Left colon (tissue), 2 donors: ENCODE results near the gene FGF7. TPM values are rescaled to one million over a fixed set of nuclear protein-coding genes. Genes with fewer than 3 reads are reported as not detected.
"Not testable (repeated sequence)": the region's sequence is repeated elsewhere in the genome, so short reads cannot be mapped to it uniquely, and the experiment has no call there.

Source experiments
- ATAC-seq: fragments of 200-7000 bp; cut with Tn5 transposase; one replicate; pipeline ENCODE4 v1.9.1; 2020; ENCODE audit warnings: mild to moderate bottlenecking, moderate library complexity
- DNase-seq, 2 donors: peaks; one replicate each; pipeline ENCODE4 v3.0.0-alpha.2; 2020
- intact Hi-C, 2 donors: fragments of 100-400 bp; cut with DNase I in 1 of 2; cut with micrococcal nuclease in 1 of 2; formaldehyde crosslinking; loops; one replicate each; pipeline versions ENCODE4 v1.11.2 to v1.14.0; 2022; cut with DNase I, micrococcal nuclease
- long read RNA-seq: library from polyadenylated mRNA; unstranded; transcript quantifications from one replicate; pipeline ENCODE4 v2.0.0, GENCODE V29; 2021
- total RNA-seq, 2 donors: library from RNA; stranded (reverse); fragmentation: NEBNext Ultra II Directional; extraction: Animal tissue kit (Norgen Biotek cat#: 25700); gene quantifications; one replicate each; pipeline ENCODE4 v1.2.1, GENCODE V29; 2021
- donor health status: DM: no; HTN: no; CAD: no.
- donor health status: DM: yes; HTN: yes; CAD: no.

FGF7 gene, protein sequence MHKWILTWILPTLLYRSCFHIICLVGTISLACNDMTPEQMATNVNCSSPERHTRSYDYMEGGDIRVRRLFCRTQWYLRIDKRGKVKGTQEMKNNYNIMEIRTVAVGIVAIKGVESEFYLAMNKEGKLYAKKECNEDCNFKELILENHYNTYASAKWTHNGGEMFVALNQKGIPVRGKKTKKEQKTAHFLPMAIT
- total RNA-seq = 10 to 100 TPM in 1 of 2 donors, 1 to 10 TPM in 1; 4.5 to 11.0 TPM
- long read RNA-seq, full-length matches to known transcripts = 1 of 3 reads
- long read RNA-seq, partial matches to known transcripts = 2 of 3 reads
- long read RNA-seq, other reads (novel, unspliced or antisense) = 0 of 3 reads

DNA sequence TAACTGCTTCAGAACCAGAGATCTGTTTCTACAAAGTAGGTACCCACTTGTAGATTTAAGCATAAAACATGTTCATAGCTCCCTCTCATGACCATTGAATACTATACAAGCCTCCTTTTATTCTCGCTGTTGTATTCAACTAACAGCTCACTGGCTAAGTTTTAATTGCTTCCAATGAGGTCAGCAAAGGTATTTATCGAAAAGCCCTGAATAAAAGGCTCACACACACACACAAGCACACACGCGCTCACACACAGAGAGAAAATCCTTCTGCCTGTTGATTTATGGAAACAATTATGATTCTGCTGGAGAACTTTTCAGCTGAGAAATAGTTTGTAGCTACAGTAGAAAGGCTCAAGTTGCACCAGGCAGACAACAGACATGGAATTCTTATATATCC is at the start of gene FGF7:
FGF7 (plus strand) TSS at position 222 of the 400 bp plus-strand sequence. CDS start 1,056 bp downstream, outside the sequence.
- ATAC-seq (no peak), DNase-seq (no peak)
- intact Hi-C loops = loop anchor here in 1 of 2 donors (5.0 to 10.0 kb wide), 3 partner anchors 186 to 582 kb away; partner anchors contain the start of genes DTWD1 and FAM227B

DNA sequence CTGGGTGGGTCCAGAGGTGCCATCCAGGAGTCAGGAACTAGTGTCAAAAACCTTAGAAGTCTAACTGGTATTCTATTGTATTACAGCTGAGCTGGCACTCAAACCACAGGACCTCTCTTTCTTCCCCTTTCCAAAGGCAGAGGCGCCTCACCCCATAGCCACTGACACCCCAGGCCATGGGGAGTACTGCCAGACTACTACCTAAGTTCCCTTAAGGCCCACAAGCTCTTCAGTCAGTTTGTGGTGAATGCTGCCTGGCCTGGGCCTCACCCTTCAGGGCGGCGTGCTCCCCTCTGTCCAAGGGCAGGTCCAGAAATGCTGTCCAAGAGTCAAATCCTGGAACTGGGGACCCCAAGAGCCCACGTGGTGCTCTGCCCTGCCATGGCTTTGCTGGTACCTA is 43.0 kb upstream of the FGF7 start:
- ATAC-seq (no peak), DNase-seq (no peak)
- intact Hi-C loops = no loop called here

DNA sequence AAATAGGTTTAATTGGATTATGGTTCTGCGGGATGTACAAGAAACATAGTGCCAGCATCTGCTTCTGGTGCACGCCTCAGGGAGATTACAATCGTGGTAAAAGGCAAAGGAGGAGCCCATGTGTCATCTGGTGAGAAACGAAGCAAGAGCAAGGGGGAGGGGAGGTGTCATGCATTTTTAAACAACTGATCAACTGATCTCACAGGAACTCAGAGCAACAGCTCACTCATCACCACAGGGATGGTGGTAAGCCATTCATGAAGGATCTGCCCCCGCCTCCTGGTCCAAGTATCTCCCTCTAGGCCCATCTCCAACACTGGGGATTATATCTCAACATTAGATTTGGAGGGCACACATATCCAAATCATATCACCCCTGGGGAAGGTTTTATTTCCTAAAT is 42.1 kb upstream of the FGF7 start:
- ATAC-seq (no peak), DNase-seq (no peak)
- intact Hi-C loops = no loop called here

DNA sequence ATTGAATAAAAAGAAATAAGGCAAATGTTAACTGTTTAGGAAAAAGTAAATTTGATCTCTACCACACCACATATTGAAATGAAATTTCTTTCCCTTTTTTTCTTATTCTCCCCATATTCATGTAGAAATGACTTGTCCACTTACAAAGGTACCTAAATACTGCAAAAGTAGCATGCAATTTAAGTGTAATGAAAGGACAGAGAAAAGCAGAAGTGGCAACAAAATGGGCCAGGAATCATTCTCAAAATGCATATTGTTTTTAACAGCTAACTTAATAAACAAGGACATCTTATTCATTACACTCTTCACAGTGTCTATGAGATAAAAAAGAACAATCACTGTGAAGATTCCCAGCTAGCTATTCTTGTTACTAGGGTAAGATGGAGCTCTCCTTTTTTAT is 40.6 kb upstream of the FGF7 start:
- intact Hi-C loops = no loop called here
- no peak for DNase-seq
- ATAC-seq = no peak

DNA sequence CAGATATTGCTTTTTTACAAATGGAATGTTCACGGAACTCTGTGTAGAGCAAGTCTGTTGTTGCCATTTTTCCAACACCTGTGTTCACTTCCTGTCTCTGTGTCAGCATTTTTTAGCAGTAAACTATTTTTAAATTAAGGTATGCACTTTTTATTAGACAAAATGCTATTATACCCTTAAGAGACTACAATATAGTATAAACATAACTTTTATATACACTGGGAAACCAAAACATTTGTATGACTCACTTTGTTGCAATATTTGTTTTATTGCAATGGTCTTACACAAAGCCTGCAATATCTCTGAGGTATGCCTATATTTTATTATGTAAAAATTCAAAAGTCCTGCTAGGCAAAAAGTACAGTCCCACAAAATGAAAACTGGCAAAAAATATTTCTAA is 39.8 kb upstream of the FGF7 start:
- no peak for ATAC-seq
- DNase-seq = no peak
- intact Hi-C loops = no loop called here

DNA sequence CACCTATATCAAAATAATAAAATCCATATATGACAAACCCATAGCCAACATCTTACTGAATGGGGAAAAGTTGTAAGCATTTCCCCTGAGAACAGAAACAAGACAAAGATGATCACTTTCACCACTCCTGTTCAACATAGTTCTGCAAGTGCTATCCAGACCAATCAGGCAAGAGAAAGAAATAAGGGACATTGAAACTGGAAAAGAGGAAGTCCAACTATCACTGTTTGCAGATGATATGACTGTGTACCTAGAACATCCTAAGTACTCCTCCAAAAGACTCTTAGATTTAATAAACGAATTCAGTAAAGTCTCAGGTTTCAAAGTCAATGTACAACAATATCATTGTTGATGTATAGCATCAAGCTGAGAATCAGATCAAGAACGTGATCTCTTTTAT is 35.6 kb upstream of the FGF7 start:
- intact Hi-C loops = no loop called here
- DNase-seq (no peak), ATAC-seq (no peak)

DNA sequence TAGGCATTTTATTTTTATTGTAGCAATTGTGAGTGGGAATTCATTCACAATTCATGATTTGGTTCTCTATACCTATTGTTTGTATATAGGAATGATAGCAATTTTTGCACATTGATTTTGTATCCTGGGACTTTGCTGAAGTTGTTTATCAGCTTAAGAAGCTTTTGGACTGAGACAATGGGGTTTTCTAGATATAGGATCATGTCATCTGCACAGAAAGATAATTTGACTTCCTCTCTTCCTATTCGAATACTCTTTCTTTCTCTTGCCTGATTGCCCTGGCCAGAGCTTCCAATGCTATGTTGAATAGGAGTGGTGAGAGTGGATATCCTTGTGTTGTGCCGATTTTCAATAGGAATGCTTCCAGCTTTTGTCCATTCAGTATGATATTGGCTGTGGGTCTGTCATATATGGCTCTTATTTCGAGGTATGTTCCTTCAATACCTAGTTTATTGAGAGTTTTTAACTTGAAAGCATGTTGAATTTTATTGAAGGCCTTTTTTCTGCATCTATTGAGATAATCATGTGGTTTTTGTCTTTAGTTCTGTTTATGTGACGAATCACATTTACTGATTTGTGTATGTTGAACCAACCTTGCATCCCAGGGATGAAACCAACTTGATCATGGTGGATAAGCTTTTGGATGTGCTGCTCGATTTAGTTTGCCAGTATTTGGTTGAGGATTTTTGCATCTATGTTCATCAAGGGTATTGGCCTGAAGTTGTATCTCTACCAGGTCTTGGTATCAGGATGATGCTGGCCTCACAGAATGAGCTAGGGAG is 20.3 kb upstream of the FGF7 start:
- DNase-seq, intact Hi-C loops, ATAC-seq: not testable (repeated sequence)

DNA sequence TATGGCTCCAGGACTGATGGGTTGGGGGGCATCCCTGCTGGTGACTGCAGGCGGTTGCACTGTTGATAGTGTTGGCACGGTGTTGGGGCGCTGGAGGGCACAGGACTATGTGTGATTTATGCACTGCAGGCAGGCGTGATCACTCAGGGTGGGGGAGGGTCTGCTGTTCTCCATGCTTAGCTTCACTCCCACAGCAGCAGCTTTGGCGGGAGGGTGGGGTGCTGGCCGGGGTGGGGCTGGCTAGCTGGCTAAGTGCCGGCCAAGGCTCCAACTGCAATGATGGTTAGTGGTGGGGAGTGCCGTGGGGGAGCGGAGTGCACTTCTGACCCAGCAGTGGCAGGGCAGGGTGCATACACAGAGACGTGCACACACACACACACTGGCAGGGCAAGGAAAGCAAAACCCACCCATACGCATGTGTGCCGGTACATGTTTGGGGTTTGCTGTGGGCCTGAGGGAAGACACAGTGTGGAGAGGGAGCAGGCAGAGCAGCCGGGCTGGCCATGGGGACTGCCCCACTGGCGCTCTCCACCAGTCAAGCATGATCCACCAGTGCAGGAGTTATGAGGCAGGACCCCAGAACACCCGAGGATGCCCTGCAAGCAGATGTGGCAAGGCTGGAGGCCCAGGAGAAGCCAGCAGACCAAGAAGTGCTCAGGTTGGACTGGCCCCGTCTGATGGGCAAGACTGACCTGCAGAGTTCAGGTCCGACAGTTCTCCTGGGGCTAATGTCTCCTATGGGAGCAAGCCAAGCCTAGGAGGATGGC is 16.5 kb upstream of the FGF7 start:
- intact Hi-C loops = no loop called here
- no peak for ATAC-seq

DNA sequence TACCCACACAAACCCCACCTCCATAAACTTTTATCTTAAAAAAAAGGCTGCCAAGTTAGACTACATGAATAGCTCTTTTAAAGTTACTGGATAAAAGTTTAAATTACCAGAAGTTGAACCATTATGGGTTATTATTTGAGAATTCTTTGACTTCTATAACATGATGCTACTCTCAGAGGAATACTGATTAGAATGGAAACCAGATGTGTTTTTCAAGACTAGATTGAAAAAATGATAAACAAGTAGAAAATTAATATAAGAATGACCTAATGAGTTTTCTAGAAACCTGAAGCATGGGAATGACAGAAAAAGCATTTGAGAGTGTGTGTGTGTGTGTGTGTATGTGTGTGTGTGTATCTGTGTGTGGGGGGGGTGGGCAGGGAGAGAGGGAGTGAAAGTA is 12.4 kb upstream of the FGF7 start:
- intact Hi-C loops = no loop called here
- DNase-seq (no peak), ATAC-seq (no peak)

More for the DNA sequence above, 16.5 kb upstream of the FGF7 start:
- no peak for DNase-seq

DNA sequence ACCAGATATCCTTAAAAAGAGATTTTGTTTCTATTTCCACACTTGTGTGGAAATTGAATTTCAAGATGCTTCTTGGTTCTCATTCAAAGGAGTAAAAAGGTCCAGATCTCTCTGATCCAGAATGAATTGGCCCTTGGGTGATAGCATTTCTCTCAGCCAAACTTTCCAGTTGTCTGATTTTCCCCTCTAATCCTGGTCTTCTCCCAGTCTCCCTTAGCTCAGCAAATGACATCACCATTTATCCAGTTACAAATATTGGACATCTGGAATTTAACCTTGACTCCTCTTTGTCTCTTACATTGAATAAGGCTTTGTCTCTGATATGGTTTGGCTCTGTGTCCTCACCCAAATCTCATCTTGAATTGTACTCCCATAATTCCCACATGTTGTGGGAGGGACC is 10.2 kb upstream of the FGF7 start:
- no peak for ATAC-seq
- no peak for DNase-seq
- intact Hi-C loops = no loop called here

DNA sequence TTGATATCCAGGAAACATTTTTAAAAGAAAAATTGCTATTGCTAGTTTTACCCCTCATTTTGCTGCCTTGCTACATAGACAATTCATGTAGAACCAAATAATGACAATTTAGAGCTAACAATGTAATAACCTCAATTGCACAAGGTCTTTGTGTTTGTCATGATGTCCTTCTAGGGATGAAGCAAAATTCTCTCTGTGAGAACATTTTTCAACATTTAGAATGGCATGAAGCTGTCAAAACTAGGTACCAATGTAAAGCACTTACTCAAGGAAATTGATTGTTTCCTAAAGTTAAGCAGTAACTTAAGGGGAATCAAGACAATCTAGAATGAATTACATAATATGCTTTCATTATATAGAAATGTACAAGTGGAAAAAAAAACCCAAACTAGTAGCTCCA is 7.9 kb upstream of the FGF7 start:
- no peak for DNase-seq
- no peak for ATAC-seq
- intact Hi-C loops = no loop called here

DNA sequence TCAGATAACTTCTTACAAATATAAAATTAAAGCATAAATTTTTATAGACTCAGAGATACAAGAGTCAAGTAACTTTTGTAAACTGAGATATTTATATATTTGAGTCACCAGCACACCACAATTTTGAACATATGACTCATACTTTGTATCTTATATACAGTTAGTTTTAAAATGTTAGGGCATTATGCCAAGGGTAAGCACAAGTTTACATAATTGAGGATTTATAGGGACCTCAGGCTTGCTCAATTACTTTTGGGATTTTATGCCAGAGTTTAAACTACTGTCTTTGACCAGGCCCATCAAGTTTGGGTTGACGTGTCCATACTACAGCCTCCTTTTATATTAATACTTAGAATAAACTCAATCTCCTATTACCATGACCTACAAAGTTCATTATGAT is 7.4 kb upstream of the FGF7 start:
- DNase-seq = no peak
- ATAC-seq = no peak
- intact Hi-C loops = no loop called here

DNA sequence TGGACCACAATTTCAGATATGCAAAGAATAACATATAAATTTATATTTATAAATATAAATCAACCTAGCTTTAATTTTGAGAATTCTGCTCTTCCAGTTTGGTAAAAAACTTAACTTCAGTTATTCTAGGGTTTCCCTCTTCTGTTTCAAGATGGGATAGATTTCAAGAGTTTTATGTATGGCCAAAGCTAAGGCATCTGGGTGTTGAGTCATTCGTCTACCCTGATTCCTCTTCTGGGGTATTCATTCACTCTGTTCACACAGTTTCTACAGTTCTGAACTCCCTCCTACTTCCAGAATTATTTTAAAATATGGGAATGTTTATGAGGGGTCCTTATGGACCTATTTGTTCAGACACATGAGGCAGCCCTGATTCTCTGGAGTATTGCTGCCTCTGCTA is 4.2 kb upstream of the FGF7 start:
- intact Hi-C loops = no loop called here
- ATAC-seq (no peak), DNase-seq (no peak)

DNA sequence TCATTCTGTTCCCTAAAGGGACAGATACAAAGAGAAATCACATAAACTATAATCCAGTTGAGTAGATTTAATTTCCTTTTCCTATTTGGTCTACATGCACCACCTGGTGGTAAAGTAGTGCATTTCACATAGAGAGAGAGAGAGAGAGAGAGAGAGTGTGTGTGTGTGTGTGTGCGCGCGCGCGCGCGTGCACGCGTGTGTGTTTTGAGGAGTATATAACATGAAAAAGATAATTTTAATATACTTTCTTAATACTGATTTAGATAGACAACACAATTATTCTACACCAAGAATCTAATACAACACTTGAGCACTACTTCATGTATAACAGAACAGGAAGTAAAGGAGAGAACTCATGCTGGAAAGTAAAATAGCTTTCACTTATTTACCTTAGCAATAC is 1.1 kb upstream of the FGF7 start:
- DNase-seq (peak in 1 of 2 donors; percentile 54), ATAC-seq (peak; percentile 72)
- intact Hi-C loops = loop anchor here in 1 of 2 donors (5.0 to 10.0 kb wide), 3 partner anchors 185 to 583 kb away; partner anchors contain the start of genes DTWD1 and FAM227B

DNA sequence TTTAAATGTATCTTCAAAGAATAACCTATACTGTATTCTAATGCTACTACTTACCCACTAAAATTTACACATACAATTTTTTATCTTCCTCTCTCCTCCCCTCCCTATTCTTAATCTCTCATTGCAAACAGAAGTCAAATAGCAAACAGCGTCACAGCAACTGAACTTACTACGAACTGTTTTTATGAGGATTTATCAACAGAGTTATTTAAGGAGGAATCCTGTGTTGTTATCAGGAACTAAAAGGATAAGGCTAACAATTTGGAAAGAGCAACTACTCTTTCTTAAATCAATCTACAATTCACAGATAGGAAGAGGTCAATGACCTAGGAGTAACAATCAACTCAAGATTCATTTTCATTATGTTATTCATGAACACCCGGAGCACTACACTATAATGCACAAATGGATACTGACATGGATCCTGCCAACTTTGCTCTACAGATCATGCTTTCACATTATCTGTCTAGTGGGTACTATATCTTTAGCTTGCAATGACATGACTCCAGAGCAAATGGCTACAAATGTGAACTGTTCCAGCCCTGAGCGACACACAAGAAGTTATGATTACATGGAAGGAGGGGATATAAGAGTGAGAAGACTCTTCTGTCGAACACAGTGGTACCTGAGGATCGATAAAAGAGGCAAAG is 984 bp downstream of the FGF7 start:
- DNase-seq = no peak
- ATAC-seq = no peak

DNA sequence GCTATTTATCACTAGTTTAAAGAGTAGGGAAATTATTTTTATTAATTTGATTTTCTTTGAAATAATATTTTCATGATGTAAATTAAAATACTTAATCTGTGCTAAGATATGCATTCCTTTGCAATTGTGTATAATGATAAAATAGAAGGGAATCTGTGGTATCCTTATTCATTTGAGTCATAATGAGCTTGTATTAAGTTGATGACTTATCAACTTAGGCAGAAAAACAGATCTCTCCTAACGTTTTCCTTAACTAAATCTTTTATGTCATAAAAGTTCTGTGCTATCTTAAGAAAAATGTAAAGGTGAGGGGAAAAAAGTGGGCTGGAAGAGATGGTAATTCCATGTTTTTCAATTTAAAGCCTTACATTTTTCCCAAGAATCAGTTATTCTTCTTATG is 1.9 kb downstream of the FGF7 start:
- intact Hi-C loops = loop anchor here in 1 of 2 donors (5.0 to 10.0 kb wide), 4 partner anchors 188 to 627 kb away; partner anchors contain the start of genes DTWD1 and FAM227B
- ATAC-seq (no peak), DNase-seq (no peak)

More for the DNA sequence above, 984 bp downstream of the FGF7 start:
- intact Hi-C loops = loop anchor here in 1 of 2 donors (5.0 to 10.0 kb wide), 3 partner anchors 187 to 581 kb away; partner anchors contain the start of genes DTWD1 and FAM227B

DNA sequence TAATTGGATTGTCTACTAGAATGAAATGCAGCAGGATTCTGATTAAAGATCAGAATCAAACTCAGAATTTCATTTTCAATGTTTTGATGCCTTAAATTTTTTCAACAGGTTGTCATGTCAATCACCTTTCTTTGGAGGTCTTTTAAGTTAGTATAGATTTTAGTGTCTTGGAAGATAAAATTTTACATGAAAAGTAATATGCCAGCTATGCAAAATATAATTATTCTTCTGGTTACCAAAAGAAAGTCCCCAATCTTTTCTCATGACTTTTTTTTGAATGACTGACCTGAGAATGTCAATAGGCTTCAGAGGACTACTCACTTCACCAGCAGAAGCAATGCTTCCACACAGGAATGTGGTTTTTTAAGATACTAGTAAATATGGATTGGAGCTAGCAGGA is 4.3 kb downstream of the FGF7 start:
- ATAC-seq (no peak), DNase-seq (no peak)
- intact Hi-C loops = loop anchor here in 1 of 2 donors (5.0 to 10.0 kb wide), 3 partner anchors 197 to 625 kb away; partner anchors contain the start of genes DTWD1 and FAM227B

DNA sequence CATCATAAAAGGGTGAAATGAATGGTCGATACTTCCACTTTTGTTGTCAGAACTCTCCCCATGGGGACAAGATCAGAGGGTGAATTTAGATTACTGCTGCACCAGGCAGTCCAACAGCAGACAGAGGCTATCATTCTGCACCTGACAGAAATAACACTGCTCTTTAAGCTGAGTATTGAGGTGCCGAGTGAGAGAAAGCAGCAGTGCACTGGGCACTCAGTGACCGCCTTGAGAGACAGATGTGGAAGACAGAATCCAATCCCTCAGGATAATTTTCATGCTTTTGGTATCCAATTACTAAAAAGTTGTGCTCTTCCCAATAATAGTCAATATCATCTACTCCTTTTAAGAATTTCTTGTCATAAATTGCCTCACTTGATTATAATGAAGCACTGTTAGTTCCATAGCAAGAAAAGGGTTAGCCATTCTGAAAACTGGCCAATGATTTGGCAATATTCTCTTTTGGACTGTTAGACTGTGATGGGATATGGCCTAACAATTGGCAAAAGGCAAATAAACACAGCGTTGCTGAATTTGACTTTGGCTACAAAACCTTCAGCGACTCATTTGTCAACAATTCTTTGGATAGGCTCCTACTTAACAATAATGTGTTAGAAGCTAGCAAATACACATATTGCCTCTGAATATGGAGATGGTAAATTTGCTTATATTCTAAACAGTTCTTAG is 5.5 kb downstream of the FGF7 start:
- ATAC-seq (no peak), DNase-seq (no peak)
- intact Hi-C loops = loop anchor here in 1 of 2 donors (5.0 to 10.0 kb wide), 3 partner anchors 196 to 624 kb away; partner anchors contain the start of genes DTWD1 and FAM227B
